ENCODE measurements around the gene PDE4A. TPM values are rescaled to one million over a fixed set of nuclear protein-coding genes. Genes with fewer than 3 reads are reported as not detected.

Gene PDE4A
- polyA plus RNA-seq, 2 donors = 1.2 to 1.3 TPM

- H3K27me3 ChIP-seq (ENCODE audit: control insufficient read depth in 1 of 2, insufficient read depth in 2 of 2, low read length in 2 of 2) = no peaks in the 10 kb centered on the region
- H3K4me3 ChIP-seq (ENCODE audit: low read depth in 1 of 2, low read length in 2 of 2) = no peak overlapping the region
- no peaks in the 10 kb centered on the region for H3K9me3 ChIP-seq (ENCODE audit: control insufficient read depth in 2 of 2, insufficient read depth in 1 of 2, low read depth in 1 of 2, low read length in 1 of 2)
- H3K27ac ChIP-seq (ENCODE audit: low read depth in 2 of 2, low read length in 1 of 2) = peak overlapping the region; percentile 21 to 58
- 77 to 78% methylated on average over 24 of the region's 24 CpGs for WGBS, 2 donors
- H3K36me3 ChIP-seq (ENCODE audit: control insufficient read depth in 2 of 2, insufficient read depth in 2 of 2, low read length in 1 of 2) = peaks cover 2 to 15% of the 10 kb centered on the region in 2 donors
- H3K4me1 ChIP-seq (ENCODE audit: control insufficient read depth in 2 of 2, insufficient read depth in 2 of 2, low read length in 1 of 2) = peaks cover 4 to 17% of the 10 kb centered on the region in 2 donors
Measured at GRCh38 chr19:10499550-10500246, 79.4 kb downstream of the PDE4A start.

- H3K36me3 ChIP-seq (ENCODE audit: control insufficient read depth in 2 of 2, insufficient read depth in 2 of 2, low read length in 1 of 2) = peaks cover 2 to 15% of the 10 kb centered on the region in 2 donors
Measured at GRCh38 chr19:10500247-10500592, 79.9 kb downstream of the PDE4A start.

GRCh38 chr19:10501971-10502523 lies 81.7 kb downstream of the PDE4A start:
- Histone ChIP-seq H3K36me3 (ENCODE audit: control insufficient read depth in 2 of 2, insufficient read depth in 2 of 2, low read length in 1 of 2) (peaks cover 2 to 12% of the 10 kb centered on the region in 2 donors), H3K9me3 (ENCODE audit: control insufficient read depth in 2 of 2, insufficient read depth in 1 of 2, low read depth in 1 of 2, low read length in 1 of 2) (no peaks in the 10 kb centered on the region), H3K27me3 (ENCODE audit: control insufficient read depth in 1 of 2, insufficient read depth in 2 of 2, low read length in 2 of 2) (no peaks in the 10 kb centered on the region), H3K27ac (ENCODE audit: low read depth in 2 of 2, low read length in 1 of 2) (peak overlapping the region; percentile 97 to 98), H3K4me3 (ENCODE audit: low read depth in 1 of 2, low read length in 2 of 2) (peak overlapping the region; percentile 77 to 87), H3K4me1 (ENCODE audit: control insufficient read depth in 2 of 2, insufficient read depth in 2 of 2, low read length in 1 of 2) (peaks cover 4 to 17% of the 10 kb centered on the region in 2 donors)
- WGBS, 2 donors = 1% methylated on average over 35 of the region's 35 CpGs

More at GRCh38 chr19:10500247-10500592, 79.9 kb downstream of the PDE4A start:
- H3K4me3 ChIP-seq (ENCODE audit: low read depth in 1 of 2, low read length in 2 of 2) = no peak overlapping the region
- H3K4me1 ChIP-seq (ENCODE audit: control insufficient read depth in 2 of 2, insufficient read depth in 2 of 2, low read length in 1 of 2) = peaks cover 4 to 17% of the 10 kb centered on the region in 2 donors
- H3K27me3 ChIP-seq (ENCODE audit: control insufficient read depth in 1 of 2, insufficient read depth in 2 of 2, low read length in 2 of 2) = no peaks in the 10 kb centered on the region
- 91 to 95% methylated on average over 2 of the region's 2 CpGs for WGBS, 2 donors
- H3K27ac ChIP-seq (ENCODE audit: low read depth in 2 of 2, low read length in 1 of 2) = peak overlapping the region in 1 of 2 donors; percentile 70
- no peaks in the 10 kb centered on the region for H3K9me3 ChIP-seq (ENCODE audit: control insufficient read depth in 2 of 2, insufficient read depth in 1 of 2, low read depth in 1 of 2, low read length in 1 of 2)

- Histone ChIP-seq H3K4me1 (ENCODE audit: control insufficient read depth in 2 of 2, insufficient read depth in 2 of 2, low read length in 1 of 2) (peaks cover 4 to 17% of the 10 kb centered on the region in 2 donors), H3K36me3 (ENCODE audit: control insufficient read depth in 2 of 2, insufficient read depth in 2 of 2, low read length in 1 of 2) (peaks cover under 1 to 12% of the 10 kb centered on the region in 2 donors), H3K9me3 (ENCODE audit: control insufficient read depth in 2 of 2, insufficient read depth in 1 of 2, low read depth in 1 of 2, low read length in 1 of 2) (no peaks in the 10 kb centered on the region), H3K4me3 (ENCODE audit: low read depth in 1 of 2, low read length in 2 of 2) (peak overlapping the region; percentile 77 to 87), H3K27ac (ENCODE audit: low read depth in 2 of 2, low read length in 1 of 2) (peak overlapping the region; percentile 97 to 98), H3K27me3 (ENCODE audit: control insufficient read depth in 1 of 2, insufficient read depth in 2 of 2, low read length in 2 of 2) (no peaks in the 10 kb centered on the region)
- 0% methylated on average over 60 to 65 of the region's 65 CpGs for WGBS, 2 donors
Measured at GRCh38 chr19:10502524-10503001, 82.2 kb downstream of the PDE4A start.

- Histone ChIP-seq H3K36me3 (ENCODE audit: control insufficient read depth in 2 of 2, insufficient read depth in 2 of 2, low read length in 1 of 2) (peaks cover 0 to 12% of the 10 kb centered on the region in 2 donors), H3K27me3 (ENCODE audit: control insufficient read depth in 1 of 2, insufficient read depth in 2 of 2, low read length in 2 of 2) (no peaks in the 10 kb centered on the region), H3K27ac (ENCODE audit: low read depth in 2 of 2, low read length in 1 of 2) (peak within 1 kb of the TSS; percentile 97 to 98), H3K4me3 (ENCODE audit: low read depth in 1 of 2, low read length in 2 of 2) (peak within 1 kb of the TSS; percentile 77 to 87), H3K9me3 (ENCODE audit: control insufficient read depth in 2 of 2, insufficient read depth in 1 of 2, low read depth in 1 of 2, low read length in 1 of 2) (no peaks in the 10 kb centered on the region), H3K4me1 (ENCODE audit: control insufficient read depth in 2 of 2, insufficient read depth in 2 of 2, low read length in 1 of 2) (peaks cover 4 to 17% of the 10 kb centered on the region in 2 donors)
- WGBS, 2 donors = 4% methylated on average over 66 to 73 of the region's 73 CpGs
Measured at GRCh38 chr19:10503002-10503789, 82.9 kb downstream of the PDE4A start, which contains the start of gene KEAP1. TSS of gene KEAP1 (minus strand) at chr19:10503356. CDS start at chr19:10500033, 3,323 bp downstream.

GRCh38 chr19:10505583-10506229 lies 85.4 kb downstream of the PDE4A start:
- Histone ChIP-seq H3K27ac (ENCODE audit: low read depth in 2 of 2, low read length in 1 of 2) (peak overlapping the region in 1 of 2 donors; percentile 7), H3K4me1 (ENCODE audit: control insufficient read depth in 2 of 2, insufficient read depth in 2 of 2, low read length in 1 of 2) (peaks cover 4 to 7% of the 10 kb centered on the region in 2 donors), H3K27me3 (ENCODE audit: control insufficient read depth in 1 of 2, insufficient read depth in 2 of 2, low read length in 2 of 2) (no peaks in the 10 kb centered on the region), H3K4me3 (ENCODE audit: low read depth in 1 of 2, low read length in 2 of 2) (no peak overlapping the region), H3K36me3 (ENCODE audit: control insufficient read depth in 2 of 2, insufficient read depth in 2 of 2, low read length in 1 of 2) (no peaks in the 10 kb centered on the region), H3K9me3 (ENCODE audit: control insufficient read depth in 2 of 2, insufficient read depth in 1 of 2, low read depth in 1 of 2, low read length in 1 of 2) (no peaks in the 10 kb centered on the region)
- 26% methylated on average over 17 of the region's 17 CpGs for WGBS, 2 donors

- no peak overlapping the region for H3K27ac ChIP-seq (ENCODE audit: low read depth in 2 of 2, low read length in 1 of 2)
- H3K9me3 ChIP-seq (ENCODE audit: control insufficient read depth in 2 of 2, insufficient read depth in 1 of 2, low read depth in 1 of 2, low read length in 1 of 2) = no peaks in the 10 kb centered on the region
- peaks cover 4 to 5% of the 10 kb centered on the region in 2 donors for H3K4me1 ChIP-seq (ENCODE audit: control insufficient read depth in 2 of 2, insufficient read depth in 2 of 2, low read length in 1 of 2)
- no peak overlapping the region for H3K4me3 ChIP-seq (ENCODE audit: low read depth in 1 of 2, low read length in 2 of 2)
- H3K27me3 ChIP-seq (ENCODE audit: control insufficient read depth in 1 of 2, insufficient read depth in 2 of 2, low read length in 2 of 2) = no peaks in the 10 kb centered on the region
- 87 to 88% methylated on average over 16 of the region's 16 CpGs for WGBS, 2 donors
- no peaks in the 10 kb centered on the region for H3K36me3 ChIP-seq (ENCODE audit: control insufficient read depth in 2 of 2, insufficient read depth in 2 of 2, low read length in 1 of 2)
Measured at GRCh38 chr19:10508036-10508435, 87.7 kb downstream of the PDE4A start.

GRCh38 chr19:10508707-10509106 lies 88.4 kb downstream of the PDE4A start:
- H3K36me3 ChIP-seq (ENCODE audit: control insufficient read depth in 2 of 2, insufficient read depth in 2 of 2, low read length in 1 of 2) = peaks cover 0 to under 1% of the 10 kb centered on the region in 2 donors
- no peak overlapping the region for H3K4me3 ChIP-seq (ENCODE audit: low read depth in 1 of 2, low read length in 2 of 2)
- H3K4me1 ChIP-seq (ENCODE audit: control insufficient read depth in 2 of 2, insufficient read depth in 2 of 2, low read length in 1 of 2) = peaks cover 4 to 5% of the 10 kb centered on the region in 2 donors
- peak overlapping the region in 1 of 2 donors; percentile 7 for H3K27ac ChIP-seq (ENCODE audit: low read depth in 2 of 2, low read length in 1 of 2)
- WGBS, 2 donors = 57 to 68% methylated on average over 3 of the region's 3 CpGs
- no peaks in the 10 kb centered on the region for H3K9me3 ChIP-seq (ENCODE audit: control insufficient read depth in 2 of 2, insufficient read depth in 1 of 2, low read depth in 1 of 2, low read length in 1 of 2)
- H3K27me3 ChIP-seq (ENCODE audit: control insufficient read depth in 1 of 2, insufficient read depth in 2 of 2, low read length in 2 of 2) = no peaks in the 10 kb centered on the region

- Histone ChIP-seq H3K36me3 (ENCODE audit: control insufficient read depth in 2 of 2, insufficient read depth in 2 of 2, low read length in 1 of 2) (peaks cover 0 to 9% of the 10 kb centered on the region in 2 donors), H3K9me3 (ENCODE audit: control insufficient read depth in 2 of 2, insufficient read depth in 1 of 2, low read depth in 1 of 2, low read length in 1 of 2) (peaks cover 0 to 4% of the 10 kb centered on the region in 2 donors), H3K27me3 (ENCODE audit: control insufficient read depth in 1 of 2, insufficient read depth in 2 of 2, low read length in 2 of 2) (peaks cover 0 to 5% of the 10 kb centered on the region in 2 donors), H3K4me1 (ENCODE audit: control insufficient read depth in 2 of 2, insufficient read depth in 2 of 2, low read length in 1 of 2) (peaks cover 4 to 18% of the 10 kb centered on the region in 2 donors), H3K4me3 (ENCODE audit: low read depth in 1 of 2, low read length in 2 of 2) (no peak overlapping the region), H3K27ac (ENCODE audit: low read depth in 2 of 2, low read length in 1 of 2) (peak overlapping the region; percentile 82 to 84)
- WGBS, 2 donors = 7 to 13% methylated on average over 15 of the region's 15 CpGs
Measured at GRCh38 chr19:10510301-10510802, 90.0 kb downstream of the PDE4A start.
